Islet precursor cell (in vitro differentiated cells): ENCODE measurements around the gene TRAPPC4.
"Not testable (repeated sequence)": the region's sequence is repeated elsewhere in the genome, so short reads cannot be mapped to it uniquely, and the experiment has no call there.

ENCODE experiments used
- DNase-seq: peaks from one replicate; pipeline ENCODE4 v3.0.0-alpha.2; 2018

TRAPPC4 gene, protein sequence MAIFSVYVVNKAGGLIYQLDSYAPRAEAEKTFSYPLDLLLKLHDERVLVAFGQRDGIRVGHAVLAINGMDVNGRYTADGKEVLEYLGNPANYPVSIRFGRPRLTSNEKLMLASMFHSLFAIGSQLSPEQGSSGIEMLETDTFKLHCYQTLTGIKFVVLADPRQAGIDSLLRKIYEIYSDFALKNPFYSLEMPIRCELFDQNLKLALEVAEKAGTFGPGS

DNA sequence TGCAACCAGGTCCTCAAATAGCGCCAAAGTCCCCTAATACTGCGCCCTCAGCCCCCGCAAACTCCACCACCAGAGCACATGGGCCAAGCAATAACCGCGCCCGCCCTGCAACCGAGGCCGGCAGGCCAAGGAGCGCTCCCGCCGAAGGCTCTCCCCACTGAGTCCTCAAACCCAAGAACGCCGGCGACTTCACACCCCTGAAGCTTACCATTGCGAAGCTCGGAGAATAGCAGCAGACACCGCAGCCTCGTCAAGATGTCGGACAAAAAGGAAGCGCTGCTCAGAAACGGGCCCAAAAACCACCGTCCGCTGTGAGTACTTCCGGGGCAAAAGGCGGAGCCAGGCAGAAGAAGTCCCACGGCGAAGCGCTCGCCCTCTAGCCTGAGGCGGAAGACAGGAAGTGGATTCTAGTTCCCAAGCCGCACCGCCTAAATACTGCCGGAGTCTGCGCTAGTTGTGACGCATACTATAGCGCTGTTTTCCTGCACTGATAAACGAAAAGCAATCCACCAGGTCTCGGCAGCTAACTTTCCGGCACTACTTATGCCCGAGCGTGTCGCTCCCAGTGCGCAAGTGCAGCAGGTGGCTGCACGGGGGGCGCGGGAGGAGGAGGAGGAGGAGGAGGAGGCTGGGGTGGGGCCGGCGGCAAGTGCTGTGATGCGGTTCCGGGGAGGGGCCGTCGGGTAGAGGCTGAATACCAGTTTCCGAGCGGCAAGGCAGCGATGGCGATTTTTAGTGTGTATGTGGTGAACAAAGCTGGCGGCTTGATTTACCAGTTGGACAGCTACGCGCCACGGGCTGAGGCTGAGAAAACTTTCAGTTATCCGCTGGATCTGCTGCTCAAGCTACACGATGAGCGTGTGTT is at the start of gene TRAPPC4, which contains the start of gene RPS25:
TRAPPC4 (plus strand) TSS at position 693 of the 865 bp plus-strand sequence; CDS start at position 723, 30 bp downstream.
RPS25 (minus strand) TSS at position 270 of the 865 bp plus-strand sequence; CDS start at position 211, 59 bp downstream.
- DNase-seq, result peak; percentile 98

DNA sequence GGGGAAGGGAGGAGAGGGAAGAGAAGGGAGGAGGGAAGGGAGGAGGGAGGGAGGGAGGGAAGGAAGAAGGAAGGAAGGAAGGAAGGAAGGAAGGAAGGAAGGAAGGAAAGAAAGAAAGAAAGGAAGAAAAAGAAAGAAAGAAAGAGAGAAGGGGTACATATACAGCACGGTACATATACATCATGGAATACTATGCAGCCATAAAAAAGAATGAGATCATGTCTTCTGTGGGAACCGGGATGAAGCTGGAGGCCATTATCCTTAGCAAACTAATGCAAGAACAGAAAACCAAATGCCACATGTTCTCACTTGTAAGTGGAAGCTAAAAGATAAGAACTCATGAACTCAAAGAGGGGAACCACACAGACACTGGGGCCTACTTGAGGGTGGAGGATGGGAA is 49.1 kb upstream of the TRAPPC4 start:
- not testable (repeated sequence) for DNase-seq

DNA sequence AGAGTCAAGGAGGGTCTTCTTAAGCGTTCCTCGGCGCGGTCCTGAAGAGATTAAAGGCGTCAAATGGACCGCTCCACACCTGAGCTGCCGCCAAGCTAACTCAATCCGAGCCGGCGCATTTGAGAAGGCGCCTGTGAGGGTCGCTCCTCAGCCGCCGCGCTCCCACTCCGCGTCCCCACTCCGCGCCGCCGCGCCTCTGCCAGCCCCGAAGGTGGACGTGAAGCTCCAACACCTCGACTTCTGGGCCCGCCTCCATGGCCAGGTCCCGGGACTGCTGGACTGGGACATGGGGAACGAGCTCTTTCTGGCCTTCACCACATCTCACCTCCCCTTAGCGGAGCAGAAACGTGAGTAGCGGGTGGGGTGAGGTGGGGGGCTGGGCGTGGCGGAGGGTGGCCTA is 46.9 kb upstream of the TRAPPC4 start, which contains the start of gene FOXR1:
FOXR1 (plus strand) TSS at position 116 of the 400 bp plus-strand sequence; CDS start at position 287, 171 bp downstream.
- DNase-seq, result no peak

DNA sequence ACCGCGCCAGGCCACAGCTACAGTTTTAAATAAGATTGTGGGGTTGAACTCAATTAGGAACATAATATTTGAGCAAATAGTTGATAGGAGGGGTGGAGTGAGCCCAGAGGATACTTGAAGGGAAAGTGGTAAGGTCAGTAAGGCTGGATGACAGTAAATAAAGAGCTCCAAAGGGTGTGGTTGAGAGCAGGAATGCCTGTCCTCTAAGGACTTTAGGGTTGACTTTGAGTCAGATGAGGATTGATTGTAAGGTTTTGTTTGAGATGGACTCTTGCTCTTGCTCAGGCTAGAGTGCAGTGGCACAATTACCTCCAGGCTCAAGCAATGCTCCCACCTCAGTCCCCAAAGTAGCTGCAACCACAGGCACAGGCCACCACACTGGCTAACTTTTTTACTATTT is 44.6 kb upstream of the TRAPPC4 start:
- no peak for DNase-seq

DNA sequence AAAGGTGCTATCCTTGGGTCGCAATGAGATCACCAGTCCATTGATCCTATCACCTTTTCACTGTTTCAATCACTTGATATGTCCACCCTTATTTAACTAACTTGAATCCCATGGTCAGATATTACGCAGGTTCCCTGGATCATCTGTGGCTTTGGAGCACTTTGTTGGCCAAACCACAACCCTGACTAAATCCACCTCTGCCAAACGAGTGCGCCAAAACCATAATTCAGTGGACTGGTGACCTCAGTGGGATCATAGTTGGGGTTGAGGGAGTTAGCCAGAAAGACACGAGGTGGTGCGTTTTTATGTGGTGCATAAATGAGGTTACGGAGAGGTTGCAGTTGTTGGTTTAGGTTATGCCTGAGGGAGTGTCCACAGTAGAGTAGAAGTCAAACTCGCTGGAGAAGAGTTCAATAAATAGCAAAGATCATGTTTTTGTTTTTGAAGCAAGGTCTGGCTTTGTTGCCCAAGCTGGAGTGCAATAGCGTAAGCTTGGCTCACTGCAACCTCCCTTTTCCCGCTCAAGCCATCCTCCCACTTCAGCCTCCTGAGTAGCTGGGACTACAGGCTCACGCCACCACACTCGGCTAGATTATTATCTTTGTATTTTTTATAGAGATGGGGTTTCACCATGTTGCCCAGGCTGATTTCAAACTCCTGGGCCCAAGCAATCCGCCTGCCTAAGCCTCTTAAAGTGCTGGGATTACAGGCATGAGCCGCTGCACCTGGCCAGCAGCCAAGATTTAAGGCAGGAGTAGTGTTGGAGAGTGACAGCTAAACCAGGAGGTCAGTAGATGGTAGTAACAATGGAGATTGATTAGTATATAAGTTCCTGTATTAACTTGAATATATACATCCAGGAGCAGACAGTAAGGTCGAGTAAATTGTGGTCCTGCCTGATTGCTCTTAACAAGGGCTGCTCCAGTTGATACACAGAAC is 42.5 kb upstream of the TRAPPC4 start:
- DNase-seq, result no peak

DNA sequence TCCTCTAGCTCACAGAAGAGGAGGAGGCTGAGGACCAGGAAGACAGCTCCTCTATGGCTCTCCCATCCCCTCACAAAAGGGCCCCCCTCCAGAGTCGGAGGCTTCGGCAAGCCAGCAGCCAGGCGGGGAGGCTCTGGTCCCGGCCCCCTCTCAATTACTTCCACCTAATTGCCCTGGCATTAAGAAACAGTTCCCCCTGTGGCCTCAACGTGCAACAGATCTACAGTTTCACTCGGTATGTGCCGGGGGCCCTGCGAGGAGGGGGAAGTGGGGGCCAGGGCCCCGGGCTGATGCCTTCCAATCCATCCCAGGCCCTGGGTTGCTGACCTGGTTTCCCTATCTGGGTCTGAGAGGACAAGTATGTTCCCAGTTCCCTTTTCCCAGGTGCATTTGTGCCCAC is 39.1 kb upstream of the TRAPPC4 start:
- DNase-seq, result no peak

DNA sequence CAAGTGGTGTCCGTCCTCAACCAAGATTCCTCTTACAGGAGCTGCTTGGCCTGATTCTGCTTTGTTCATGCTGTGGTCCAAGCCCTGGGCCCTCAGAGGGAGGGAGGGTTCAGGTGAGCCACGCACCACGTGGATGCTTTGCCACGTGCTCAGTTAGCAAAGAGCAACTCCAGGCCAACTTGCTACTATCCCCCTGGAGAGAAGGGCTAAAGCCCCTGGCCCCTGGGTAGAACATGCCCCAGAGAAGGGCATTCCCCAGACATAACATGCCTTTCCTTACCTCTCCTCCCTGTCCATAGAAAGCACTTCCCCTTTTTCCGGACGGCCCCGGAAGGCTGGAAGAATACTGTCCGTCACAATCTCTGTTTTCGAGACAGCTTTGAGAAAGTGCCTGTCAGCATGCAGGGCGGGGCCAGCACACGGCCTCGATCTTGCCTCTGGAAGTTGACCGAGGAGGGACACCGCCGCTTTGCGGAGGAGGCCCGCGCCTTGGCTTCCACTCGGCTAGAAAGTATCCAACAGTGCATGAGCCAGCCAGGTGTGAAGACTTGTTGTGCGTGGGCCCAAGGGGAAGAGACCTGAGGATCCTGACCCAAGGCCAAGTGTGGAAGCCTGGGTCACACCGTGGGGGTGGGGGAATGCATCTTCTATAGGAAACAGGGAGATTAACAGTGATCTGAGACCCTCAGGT is 38.2 kb upstream of the TRAPPC4 start:
- DNase-seq, result no peak

DNA sequence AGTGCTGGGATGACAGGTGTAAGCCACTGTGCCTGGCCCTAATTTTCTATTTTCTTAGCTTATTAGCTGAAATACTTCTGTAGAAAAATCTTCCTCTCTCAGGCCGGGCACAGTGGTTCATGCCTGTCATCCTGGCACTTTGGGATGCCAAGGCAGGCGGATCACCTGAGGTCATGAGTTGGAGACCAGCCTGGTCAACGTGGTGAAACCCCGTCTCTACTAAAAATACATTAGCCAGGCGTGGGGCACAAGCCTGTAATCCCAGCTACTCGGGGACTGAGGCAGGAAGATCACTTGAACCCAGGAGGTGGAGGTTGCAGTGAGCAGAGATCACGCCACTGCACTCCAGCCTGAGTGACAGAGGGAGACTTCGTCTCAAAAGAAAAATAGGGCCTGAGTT is 34.2 kb upstream of the TRAPPC4 start:
- not testable (repeated sequence) for DNase-seq

DNA sequence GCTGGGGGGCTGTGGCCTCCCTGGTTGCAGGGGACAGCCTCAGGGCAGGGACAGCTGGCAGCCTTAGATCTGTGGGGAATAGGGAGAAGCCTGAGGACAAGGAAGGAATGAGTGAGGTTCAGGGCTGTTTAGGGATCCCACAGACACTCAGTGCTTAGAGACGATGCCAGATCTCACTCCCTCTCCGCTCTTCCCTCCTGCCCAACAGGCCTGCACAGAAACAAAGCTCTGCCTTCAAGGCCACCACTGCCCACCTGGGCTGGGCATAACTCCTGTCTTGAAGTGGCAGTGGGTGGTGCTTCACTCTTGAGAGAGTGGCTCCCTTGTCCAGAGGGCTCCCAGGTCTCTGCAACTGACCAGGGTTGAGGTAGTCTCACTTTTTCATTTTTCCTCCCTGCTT is 33.7 kb upstream of the TRAPPC4 start:
- no peak for DNase-seq

DNA sequence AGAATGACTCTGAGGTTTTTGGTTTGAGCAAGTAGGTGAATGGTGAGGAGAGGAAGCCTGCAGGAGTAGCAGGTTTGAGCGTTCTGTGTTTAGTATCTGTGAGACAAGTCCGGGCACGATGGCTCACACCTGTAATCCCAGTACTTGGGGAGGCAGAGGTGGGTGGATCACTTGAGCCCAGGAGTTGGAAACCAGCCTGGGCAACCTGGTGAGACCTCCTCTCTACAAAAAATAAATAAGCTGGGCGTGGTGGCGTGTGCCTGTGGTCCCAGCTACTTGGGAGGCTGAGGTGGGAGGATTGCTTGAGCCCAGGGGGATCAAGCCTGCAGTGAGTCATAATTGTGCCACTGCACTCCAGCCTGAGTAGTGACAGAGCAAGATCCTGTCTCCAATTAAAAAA is 30.3 kb upstream of the TRAPPC4 start:
- no peak for DNase-seq

DNA sequence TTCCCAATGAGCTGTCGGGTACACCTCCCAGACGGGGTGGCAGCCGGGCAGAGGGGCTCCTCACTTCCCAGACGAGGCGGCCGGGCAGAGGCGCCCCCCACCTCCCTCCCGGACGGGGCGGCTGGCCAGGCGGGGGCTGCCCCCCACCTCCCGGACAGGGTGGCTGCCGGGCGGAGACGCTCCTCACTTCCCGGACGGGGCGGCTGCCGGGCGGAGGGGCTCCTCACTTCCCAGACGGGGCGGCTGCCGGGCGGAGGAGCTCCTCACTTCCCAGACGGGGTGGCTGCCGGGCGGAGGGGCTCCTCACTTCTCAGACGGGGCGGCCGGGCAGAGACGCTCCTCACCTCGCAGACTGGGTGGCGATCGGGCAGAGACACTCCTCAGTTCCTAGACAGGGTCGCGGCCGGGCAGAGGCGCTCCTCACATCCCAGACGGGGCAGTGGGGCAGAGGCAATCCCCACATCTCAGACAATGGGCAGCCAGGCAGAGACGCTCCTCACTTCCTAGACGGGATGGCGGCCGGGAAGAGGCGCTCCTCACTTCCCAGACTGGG is 27.0 kb upstream of the TRAPPC4 start:
- DNase-seq, result not testable (repeated sequence)

DNA sequence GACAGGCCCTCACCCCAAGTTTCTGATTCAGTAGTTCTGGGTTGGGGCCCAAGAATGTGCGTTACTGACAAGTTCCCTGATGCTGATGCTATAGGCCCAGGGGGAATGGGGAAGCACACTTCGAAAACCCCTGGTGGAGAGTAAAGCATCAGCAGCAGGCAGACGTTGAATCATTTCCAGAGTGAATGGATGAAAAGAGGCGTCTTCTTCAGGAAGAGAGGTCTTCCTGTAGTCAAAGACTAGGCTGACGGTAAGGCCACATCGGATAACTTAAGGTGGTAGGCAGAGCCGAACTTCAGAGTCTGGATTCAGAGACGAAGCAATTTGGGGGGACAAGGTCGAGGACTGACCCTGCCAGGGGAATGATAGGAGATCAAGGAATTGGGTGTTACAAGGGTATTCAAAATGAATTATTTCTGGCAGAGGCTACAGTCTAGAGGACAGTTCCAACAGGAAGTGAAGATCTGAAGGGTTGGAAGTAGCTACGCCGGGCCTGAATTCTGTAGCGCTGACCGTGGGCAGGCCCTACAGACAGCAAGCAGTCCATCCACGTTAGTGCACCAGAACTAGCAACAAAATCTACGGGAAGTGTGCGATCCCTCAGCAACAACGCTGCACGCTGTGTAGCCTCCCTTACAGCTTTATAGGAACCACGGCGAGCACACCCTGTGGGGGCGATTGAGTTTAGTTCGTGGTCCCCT is 21.5 kb upstream of the TRAPPC4 start:
- DNase-seq, result no peak

DNA sequence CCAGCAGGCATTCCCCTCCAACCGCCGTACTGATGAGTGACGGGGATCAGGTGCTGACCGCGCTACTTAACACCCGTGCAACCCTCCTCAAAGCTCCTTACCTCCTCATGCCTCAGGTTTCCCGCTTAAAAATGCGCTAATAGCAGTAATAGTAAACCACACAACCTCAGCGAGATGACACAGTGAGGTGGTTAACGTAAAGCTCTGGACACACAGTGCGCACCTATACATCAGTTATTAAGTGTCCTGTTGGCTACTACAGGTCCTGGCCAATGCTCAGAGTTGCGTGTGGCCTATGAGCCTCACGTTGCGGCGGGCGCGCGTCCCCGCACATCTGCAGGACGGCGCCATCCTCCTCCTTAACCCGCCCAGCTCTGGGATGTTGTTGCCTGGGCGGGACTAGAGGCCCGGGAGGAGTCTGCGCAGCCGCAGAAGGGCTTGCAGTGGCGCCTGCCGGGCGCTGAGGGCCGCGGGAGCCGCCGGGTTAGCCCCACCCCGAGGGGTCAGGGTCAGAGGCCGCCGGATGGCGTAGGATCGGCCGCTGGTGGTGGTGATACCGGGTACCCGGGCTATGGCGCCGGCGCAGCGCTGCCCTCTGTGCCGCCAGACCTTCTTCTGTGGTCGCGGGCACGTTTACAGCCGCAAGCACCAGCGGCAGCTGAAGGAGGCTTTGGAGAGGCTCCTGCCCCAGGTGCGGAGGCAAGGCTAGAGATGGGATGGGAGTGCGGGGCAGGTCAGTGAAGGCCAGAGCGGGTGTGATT is 20.8 kb upstream of the TRAPPC4 start, which contains the start of gene CENATAC:
CENATAC (plus strand) TSS at position 512 of the 761 bp plus-strand sequence; CDS start at position 572, 60 bp downstream.
- peak; percentile 98 for DNase-seq

DNA sequence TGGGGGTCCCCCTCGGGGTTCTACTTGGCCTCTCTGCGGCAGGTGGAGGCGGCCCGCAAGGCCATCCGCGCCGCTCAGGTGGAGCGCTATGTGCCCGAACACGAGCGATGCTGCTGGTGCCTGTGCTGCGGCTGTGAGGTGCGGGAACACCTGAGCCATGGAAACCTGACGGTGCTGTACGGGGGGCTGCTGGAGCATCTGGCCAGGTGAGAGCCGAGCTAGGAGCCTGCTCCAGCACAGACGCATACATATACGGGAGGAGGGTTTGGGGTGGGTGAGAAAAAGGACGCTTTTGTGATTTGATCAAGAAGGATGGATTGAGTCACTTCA is 20.2 kb upstream of the TRAPPC4 start:
- DNase-seq, result peak; percentile 60

DNA sequence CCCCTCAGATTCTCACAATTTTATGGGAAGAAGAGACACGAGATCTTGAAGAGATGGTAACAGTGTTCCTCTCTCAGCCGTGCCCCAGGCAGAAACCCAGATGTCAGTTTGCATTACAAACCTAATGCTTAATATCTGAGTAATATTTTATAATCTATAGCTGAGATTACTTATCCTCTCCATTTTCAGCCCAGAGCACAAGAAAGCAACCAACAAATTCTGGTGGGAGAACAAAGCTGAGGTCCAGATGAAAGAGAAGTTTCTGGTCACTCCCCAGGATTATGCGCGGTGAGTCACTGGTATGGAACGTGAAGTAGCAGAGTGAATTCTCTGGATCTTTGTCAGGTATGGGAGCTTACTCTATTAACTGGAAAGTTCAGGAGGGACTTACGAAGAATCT is 19.7 kb upstream of the TRAPPC4 start:
- DNase-seq, result peak; percentile 90

DNA sequence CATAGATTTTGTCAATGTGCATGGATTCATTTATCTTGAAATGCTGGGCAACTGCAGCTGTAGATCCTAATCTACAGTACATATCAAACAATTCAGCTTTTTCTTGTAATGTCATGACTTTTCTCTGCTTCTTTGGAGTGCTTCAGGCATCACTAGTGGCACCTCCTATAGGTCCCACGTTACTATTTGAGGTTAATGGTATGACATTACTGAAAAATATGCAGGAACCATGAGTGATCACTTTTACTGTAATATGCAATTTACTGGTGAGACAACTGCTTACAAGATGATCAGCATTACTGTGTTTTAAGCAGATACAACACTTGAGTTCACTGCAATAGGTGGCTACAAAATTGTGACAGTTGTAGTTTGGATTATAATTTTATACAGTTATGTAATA is 17.7 kb upstream of the TRAPPC4 start:
- no peak for DNase-seq

DNA sequence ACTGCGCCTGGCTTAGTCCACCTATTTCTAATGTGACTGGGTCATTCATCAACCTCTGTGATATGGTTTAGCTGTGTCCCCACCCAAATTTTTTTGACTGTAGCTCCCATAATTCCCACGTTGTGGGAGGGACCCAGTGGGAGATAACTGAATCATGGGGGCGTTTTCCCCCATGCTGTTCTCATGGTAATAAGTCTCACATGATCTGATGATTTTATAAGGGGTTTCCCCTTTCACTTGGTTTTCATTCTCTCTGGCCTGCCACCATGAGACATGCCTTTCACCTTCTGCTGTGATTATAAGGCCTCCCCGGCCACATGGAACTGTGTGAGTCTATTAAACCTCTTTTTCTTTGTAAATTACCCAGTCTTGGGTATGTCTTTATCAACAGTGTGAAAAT is 11.9 kb upstream of the TRAPPC4 start:
- DNase-seq, result no peak

DNA sequence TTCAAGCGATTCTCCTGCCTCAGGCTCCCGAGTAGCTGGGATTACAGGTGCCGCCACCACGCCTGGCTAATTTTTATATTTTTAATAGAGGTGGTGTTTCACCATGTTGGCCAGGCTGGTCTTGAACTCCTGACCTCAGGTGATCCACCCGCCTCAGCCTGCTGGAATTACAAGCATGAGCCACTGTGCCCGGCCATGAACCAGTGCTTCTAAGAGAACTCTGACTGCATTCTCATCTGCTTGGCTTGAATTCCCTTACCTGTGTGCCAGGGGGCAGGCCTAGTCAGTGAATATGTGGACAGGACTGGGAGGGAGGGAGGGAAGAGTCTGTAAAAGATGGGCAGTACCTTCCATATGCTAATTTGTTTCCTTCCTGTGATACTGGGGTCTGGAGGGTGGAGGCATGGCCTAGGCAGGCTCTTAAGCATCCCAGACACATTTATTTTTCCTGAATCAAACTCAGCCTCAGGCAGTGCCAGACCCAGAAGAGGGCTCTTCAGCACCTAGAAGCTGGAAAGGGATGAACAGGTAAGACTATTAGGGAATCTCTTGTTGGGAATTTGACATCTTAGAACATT is 7.0 kb upstream of the TRAPPC4 start:
- no peak for DNase-seq

DNA sequence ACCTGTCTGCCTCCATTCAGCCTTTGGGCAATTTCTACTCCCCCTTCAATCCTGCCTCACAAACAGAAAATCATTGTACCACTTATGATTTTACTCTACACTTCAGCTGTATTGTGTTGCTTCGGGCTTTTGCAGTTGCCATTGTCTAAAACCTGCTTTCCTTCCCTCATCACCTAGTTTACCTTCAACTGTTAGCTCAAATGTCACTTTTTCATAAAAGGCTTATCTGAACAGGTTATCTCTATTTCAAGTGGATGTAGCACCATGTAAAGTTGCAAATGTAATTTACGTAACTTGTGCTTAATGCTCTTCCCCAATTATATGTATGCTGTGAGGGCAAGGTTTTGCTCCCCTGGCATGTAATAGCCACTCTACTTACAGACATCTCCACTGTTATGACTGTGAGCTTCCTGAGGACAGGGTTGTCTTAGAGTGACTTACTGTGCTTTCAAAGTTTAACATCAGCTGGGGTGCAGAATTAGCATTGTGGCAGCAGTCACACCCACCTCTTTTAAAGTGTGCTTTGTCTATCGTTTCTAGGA is 5.9 kb upstream of the TRAPPC4 start:
- no peak for DNase-seq
